ENCODE measurements around the gene CCDC194. TPM values are rescaled to one million over a fixed set of nuclear protein-coding genes. Genes with fewer than 3 reads are reported as not detected.
A peak's percentile ranks its signal among the peaks of the same experiment; 100 is the strongest.
"Not testable (repeated sequence)": the region's sequence is repeated elsewhere in the genome, so short reads cannot be mapped to it uniquely, and the experiment has no call there.

CCDC194 gene
- total RNA-seq, 1 experiment from 2014 or later = not detected

DNA sequence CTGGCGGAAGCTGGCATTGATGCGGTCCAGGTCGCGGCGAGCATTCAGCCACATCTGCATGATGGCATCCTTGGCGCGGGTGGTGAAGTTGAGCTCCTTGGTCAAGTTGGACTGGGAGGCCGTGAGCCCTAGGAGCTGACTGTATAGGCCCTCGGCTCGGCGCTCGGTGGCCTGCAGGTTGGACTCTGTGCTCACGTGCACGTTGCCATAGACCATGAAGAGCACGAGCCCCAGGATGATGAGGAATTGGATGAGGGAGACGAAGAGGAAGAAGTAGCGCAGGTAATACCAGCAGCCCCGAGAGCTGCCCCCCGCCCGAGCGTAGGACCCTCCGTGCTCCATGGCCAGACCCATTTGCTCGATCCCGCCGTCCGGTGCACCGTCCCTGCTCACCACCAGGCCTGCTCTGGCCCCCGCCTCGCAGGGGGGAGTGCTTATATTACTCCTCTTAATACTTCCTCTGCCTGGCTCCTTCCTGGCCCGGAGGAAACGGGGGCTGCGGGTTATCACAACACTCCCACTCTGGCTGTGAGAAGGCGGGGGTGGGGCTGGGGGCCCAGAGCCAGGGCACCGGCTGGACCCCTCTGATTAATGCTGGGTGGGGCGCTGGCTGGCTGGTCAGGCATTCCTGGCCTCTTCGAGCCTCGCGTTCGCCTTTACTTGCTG is 16.9 kb downstream of the CCDC194 start, which contains the start of gene PLVAP:
Gene PLVAP (minus strand): TSS at position 408 of the 666 bp plus-strand sequence. CDS start 54 bp downstream, at position 354.
- DNase-seq (ENCODE audit: low read depth) = no peak

DNA sequence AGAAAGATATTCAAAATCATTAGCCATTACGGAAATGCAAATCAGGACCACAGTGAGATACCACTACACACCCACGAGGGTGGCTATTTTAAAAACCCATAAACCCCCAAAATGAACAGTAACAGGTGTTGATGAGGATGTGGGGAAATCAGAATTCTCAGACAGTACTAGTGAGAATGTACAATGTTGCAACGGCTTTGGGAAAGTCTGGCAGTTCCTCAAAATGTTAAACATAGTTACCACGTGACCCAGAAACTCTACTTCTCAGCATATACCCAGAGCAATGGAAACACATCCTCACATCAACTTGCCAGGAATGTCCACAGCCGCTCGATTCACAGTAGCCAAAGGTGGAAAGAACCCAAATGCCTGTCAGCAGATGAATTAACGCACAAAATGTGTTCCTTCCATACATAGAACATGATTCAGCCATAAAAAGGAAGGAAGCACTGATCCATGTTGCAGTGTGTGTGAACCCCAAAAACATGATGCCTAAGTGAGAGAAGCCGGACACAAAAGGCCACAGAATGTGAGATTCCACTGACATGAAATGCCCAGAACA is 23.9 kb downstream of the CCDC194 start:
- peak; percentile 80 for DNase-seq (ENCODE audit: low read depth)

DNA sequence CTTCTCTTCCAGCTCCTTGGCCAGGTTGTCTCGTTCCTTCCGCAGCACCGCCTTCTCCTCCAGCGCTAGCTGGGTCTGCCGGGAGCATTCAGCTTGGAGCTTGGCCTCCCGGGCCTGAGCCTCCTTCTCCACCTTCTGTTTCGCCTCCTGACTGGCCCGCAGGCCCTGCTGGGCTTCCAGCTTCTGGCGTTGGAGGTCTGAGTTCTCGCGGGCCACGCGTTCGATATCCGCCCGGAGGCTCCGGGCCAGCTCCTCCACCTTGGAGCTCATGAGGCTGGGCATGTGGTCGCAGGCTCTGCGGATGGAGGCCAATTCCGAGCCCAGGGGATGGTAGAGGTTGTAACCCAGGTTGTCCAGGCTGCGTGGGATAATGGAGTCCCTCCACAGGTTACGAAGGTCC is 28.6 kb downstream of the CCDC194 start:
- no peak for DNase-seq (ENCODE audit: low read depth)

DNA sequence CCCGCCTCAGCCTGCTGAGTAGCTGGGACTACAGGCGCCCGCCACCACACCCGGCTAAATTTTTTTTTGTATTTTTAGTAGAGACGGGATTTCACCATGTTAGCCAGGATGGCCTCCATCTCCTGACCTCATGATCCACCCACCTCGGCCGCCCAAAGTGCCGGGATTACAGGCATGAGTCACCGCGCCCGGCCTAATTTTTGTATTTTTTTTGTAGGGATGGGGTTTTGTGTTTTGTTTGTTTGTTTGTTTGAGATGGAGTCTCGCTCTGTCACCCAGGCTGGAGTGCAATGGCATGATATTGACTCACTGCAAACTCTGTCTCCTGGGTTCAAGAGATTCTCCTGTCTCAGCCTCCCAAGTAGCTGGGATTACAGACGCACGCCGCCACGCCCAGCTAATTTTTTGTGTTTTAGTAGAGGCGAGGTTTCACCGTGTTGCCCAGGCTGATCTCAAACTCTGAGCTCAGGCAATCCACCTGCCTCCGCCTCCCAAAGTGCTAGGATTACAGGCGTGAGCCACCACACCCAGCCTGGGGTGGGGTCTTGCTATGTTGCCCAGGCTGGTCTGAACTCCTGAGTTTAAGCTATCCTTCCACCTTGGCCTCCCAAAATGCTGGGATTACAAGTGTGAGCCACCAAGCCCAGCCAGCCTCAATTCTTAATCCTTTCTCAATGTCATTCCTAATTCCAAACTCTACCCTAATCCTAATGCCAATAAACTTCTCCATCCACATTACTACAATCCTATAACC is 30.0 kb downstream of the CCDC194 start:
- DNase-seq (ENCODE audit: low read depth) = not testable (repeated sequence)

DNA sequence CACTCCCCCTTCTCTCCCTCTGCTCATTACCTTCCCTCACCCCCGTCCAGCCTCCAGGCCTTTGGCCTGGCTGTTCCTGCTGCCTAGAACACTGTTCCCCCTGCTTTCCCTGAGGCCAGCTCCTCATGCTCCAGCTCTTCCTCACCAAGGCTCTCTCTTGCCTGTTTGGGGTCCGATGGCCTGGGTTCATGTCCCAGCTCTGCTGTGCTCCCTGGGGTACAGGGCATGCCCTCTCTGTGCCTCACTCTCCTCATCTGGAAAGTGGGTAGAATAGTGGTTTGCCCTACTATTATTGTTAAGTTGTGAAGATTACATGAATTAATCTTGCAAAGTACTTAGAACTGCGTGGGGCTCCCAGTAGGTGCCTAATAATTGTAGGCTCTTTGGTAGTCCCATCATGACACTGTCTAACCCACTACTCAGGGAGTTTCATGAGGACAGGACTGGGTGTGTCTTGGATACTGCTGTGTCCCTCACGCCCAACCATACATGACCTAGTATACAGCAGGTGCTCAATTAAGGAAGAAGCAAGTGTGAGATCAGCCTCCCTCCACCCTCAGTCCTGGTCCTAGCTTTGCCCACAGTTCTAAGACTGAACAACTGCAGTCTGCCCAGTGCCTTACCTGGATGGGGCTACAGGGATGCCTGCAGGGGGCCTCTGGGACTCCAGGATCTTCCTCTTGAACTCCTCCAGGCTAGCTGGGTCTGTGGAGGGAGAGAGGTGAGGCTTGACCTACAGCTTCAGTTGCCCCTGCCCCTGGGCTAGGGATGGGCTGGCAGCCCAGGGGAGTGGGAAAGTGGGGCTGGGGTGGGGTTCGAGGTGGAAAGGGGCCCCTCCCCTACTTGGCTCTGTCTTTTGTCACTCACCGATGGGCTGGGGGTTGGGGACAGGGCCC is 33.8 kb downstream of the CCDC194 start:
- no peak for DNase-seq (ENCODE audit: low read depth)

DNA sequence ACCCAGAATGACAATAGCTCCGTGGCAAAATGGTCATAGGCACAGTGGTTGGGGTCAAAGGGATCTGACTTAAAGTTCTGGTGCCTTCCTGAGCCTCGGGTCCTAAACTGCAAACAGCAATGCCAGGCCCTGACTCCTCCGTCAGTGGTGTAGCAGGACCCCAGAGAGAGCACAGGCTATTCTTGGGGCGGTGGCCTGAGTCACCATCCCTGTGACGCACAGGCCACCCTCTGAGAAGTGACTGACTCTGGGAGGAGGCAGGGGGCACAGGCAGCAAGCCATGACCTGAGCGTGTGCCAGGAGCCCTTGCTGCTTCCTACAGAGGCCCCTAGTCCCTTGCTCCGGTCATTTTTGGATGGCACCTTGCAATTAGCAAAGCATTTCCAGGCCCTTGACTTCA is 35.6 kb downstream of the CCDC194 start:
- no peak for DNase-seq (ENCODE audit: low read depth)

DNA sequence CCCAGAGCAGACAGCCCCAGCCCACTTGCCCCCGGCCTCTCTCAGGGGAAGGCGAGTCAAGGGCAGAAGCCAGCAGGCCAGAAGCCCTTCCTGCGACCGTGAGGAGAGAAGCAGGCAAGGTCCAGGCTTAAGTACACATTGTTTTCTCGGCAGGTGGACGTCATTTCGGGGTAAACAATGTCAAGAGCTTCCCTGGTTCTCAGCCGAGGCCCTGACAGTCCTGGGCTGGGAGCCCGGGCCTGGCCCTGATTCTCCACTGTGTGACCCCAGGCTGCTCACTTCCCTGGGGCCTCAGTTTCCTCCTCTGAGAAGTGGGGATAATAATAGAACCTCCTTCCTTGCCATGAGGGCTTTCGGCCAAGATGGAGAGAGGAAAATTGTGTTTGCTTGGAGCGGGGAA is 36.3 kb downstream of the CCDC194 start:
- no peak for DNase-seq (ENCODE audit: low read depth)

DNA sequence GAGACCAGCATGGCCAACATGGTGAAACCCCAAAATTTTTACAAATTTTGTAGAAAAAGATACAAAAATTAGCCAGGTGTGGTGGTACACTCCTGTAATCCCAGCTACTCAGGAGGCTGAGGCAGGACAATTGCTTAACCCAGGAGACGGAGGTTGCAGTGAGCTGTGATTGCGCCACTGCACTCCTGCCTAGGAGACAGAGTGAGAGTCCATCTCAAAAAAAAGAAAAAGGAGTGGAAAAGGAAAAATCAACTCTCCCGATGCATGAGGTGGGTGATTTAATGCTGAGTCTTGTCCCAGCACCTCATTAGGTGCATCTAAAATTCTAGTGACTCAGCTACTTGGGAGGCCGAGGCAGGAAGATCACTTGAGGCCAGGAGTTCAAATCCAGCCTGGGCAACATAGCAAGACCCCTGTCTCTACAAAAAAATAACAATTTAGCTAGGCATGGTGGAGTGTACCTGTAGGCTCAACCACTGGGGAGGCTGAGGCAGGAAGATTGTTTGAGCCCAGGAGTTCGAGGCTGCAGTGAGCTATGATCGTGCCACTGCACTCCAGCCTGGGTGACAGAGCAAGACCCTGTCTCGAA is 36.8 kb downstream of the CCDC194 start:
- no peak for DNase-seq (ENCODE audit: low read depth)

DNA sequence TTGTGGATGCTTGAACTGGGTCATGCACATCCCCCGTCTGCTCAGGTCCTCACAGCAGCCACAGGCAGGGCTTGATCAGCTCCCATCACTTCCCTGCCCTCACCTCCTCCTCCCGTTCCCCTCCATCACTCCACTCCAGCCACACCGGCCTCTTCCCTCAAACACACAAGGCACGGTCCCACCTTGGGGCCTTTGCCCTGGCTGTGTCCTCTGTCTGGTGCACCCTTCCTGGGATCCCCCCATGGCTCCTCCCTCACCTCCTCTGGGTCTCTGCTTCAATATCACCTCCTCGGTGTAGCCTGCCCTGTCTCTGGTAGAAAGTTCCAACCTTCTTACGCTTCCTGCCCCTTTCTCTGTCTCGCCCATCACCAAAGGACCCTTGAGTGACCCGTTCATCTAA is 40.6 kb downstream of the CCDC194 start:
- DNase-seq (ENCODE audit: low read depth) = no peak

DNA sequence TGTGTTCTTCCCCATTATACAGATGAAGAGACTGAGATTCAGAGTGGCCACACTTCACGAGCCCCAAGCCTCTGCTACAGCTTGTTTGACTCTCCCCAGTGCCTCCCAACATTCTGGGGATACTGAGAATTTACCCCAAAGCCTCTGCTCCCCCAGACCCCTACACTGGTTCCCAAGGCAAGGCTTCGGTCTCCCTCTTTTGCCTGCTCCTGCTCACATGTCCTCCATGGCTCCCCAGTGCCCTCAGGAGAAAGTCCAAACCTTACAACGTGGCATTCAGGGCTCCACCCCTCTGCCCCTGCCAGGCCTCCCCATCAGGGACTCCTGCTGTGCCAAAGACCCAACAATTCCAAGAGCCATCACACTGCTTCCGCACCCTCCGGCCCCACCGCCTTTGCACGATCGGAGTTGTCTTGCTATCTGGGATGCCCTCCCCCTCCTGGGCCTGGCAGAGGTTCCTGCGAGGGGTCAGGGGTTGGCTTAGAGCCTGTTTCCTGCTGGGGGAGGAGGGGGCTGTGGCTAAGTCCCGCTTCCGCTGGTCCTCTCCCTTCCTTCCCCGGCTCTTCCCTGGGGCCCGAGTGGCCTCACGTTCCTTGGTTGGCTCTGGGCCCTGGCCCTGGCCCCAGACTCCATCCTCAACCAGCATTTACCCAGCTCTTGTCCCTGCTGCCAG is 41.3 kb downstream of the CCDC194 start:
- DNase-seq (ENCODE audit: low read depth) = no peak

DNA sequence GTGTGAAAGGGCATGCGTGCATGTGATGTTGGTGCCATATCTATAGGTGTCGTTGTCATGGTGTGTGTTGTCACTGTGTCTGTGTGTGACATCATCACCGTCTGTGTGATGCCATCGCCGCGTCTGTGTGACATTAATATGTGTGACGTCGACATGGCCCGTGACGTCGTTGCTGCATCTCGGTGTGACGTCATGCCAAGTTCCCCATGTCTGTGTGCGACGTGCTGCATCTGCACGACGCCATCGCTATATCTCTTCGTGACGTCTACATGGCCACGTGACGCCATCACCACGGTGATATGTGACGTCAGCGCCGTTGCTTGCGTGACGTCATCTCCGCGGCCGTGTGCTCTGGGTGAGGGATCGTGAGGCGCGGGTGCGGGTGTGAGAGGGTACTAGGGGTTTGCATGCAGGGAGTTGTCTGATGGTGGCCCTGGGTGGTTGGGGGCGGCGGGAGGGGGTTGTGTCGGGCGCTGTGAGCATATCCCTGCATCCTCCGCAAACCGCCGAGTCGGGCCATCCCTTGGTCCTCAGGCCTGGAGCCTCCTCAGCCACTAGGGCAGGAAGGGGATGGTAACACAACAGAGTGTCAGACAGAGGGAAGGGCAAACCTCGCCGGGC is 42.1 kb downstream of the CCDC194 start:
- DNase-seq (ENCODE audit: low read depth) = no peak

DNA sequence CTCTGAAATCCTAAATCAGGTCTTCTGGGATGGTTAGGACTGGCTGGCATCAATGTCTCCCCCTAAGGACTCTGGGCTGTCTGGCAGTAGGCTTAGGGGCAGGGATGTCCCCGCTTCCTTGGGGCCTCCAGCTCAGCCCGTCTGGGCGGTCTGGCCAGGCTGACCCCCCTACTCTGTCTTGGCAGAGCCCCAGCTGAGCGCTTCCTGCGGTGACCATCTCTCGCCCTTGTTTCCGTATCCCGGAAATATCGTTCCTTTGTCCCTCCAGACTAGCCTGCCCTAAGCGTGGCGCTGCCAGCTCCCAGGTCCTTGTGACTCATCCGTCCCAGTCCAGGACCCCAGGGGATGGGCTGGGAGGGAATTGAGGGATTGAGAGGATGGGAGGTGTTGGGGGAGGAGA is 45.3 kb downstream of the CCDC194 start:
- peak; percentile 73 for DNase-seq (ENCODE audit: low read depth)

DNA sequence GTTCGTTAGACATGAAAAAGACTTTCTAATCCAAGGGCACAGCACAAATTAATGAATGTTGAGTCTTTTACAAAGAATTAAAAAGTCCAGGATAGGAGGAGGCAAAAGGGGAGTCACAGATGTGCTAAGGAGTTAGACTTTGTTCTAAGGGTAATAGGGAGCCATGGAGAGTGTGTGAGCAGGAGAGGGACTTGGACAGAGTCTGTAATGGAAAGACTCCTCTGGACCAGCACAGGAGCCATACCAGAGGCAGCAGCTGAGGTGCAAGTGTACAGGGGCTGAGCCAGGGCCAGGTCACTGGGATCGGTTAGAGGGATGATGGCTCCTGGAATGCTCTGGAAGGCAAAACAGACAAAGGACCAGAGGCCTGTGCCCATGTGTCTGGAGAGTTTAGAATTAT is 46.1 kb downstream of the CCDC194 start:
- no peak for DNase-seq (ENCODE audit: low read depth)

DNA sequence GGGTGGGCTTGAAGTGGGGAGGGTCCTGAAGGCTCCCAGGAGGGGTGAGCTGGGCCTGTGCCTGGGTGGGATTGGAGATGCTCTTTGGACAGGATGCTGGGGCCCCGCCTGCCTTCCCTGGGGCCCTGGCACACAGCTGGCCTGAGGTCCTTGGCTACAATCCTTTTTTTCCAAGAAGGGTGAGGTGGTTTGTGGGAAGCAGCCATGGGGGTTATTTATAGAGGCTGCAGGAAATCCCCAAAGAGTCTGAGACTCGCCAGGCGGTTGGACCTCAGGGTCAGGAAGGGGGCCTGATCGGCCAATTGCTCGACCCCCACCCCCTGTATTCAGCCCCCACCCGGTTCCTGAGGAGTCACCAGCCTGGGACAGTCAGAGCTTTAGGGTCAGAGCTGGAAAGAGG is 46.6 kb downstream of the CCDC194 start:
- peak; percentile 34 for DNase-seq (ENCODE audit: low read depth)

DNA sequence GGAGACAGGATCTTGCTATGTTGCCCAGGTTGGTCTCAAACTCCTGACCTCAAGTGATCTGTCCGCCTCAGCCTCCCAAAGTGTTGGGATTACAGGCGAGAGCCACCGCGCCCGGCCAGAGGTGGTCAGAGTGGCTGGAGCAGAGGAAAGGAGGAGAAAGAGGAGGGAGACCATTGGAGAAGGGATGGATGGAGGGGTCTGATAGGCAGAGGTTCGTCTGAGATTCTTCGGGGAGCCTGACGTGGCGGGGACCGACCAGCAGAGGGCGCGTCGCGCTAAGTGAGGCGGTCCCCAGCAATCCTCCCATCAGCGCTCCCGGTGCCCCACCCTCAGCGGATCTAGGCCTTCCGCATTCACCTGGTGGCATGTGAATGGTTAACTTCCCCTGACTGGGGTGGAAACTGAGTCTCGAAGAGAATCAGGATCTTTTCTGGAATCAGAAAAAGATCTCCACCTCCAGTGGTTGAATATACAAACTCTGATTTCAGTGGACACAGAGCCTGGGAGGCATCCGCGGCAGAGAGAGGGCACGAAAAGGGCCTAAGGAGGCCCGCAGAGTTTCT is 47.8 kb downstream of the CCDC194 start:
- DNase-seq (ENCODE audit: low read depth) = peak; percentile 36

DNA sequence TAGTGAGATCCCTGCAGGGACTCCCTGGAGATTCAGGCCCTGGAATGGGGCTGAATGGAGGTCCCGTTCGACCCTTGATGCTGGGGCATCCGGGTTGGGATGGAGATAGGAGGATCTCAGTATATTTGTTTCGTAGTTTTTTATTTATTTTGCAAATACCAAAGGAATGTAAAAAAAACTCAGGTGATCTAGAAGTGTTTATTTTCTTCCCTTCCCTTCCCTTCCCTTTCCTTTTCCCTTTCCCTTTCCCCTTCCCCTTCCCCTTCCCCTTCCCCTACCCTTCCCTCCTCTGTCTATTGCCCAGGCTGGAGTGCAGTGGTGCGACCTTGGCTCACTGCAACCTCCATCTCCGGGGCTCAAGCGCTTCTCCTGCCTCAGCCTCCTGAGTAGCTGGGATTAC is 52.2 kb downstream of the CCDC194 start:
- no peak for DNase-seq (ENCODE audit: low read depth)

DNA sequence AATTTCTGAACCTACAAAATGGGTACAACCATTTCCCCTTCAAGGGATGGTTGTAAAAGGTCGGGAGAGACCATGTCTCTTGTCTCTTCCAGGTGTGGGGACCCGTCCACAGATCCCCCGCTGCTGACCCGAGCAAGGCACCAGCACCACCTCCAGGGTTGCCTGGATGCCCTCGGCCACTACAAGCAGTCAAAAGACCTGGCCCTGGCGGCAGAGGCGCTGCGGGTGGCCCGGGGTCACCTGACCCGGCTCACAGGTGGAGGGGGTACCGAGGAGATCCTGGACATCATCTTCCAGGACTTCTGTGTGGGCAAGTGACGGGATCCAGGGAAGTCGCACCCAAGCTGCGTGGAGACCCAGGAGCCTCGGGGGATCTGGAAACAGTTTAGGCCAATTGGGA is 52.6 kb downstream of the CCDC194 start:
- DNase-seq (ENCODE audit: low read depth) = no peak

DNA sequence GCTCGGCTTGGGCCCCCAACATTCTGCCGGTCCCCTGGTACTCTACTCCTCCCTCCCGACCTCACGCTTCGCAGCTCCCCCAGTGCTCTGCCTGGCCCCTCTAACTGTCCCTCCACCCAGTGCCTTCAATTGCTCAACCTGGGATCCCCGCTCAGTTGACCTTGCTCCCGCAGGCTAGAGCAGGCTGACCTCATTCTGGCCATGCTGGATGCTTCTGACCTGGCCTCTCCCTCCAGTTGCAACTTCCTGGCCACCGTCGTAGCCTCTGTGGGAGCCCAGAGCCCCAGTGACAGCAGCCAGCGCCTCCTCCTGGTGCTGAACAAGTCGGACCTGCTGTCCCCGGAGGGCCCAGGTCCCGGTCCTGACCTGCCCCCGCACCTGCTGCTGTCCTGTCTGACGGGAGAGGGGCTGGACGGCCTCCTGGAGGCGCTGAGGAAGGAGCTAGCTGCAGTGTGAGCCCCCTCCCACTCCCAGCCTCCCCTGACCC is 53.1 kb downstream of the CCDC194 start:
- DNase-seq (ENCODE audit: low read depth) = no peak
